Breast epithelium (tissue), 4 donors: ENCODE results near the gene USP15. TPM values are rescaled to one million over a fixed set of nuclear protein-coding genes. Genes with fewer than 3 reads are reported as not detected.

ENCODE experiments used
- DNase-seq, 2 donors: peaks; one replicate each; pipeline ENCODE4 v3.0.0-alpha.2; 2019; ENCODE audit warnings: low spot score in 2 of 2
- H3K27ac ChIP-seq, 2 donors: fragments of 200-600 bp; sonication (generic) in 1 of 2; one replicate each; pipeline ENCODE4 v1.5.1; 2016 to 2019; ENCODE audit warnings: mild to moderate bottlenecking in 1 of 2
- H3K27me3 ChIP-seq, 2 donors: fragments of 200-600 bp; sonication (generic) in 1 of 2; one replicate each; pipeline versions ENCODE4 v1.5.1 to v1.6.0; 2017 to 2019; ENCODE audit warnings: control low read depth in 1 of 2, mild to moderate bottlenecking in 1 of 2
- H3K36me3 ChIP-seq: fragments of 200-600 bp; one replicate; pipeline ENCODE4 v1.5.1; 2019
- H3K4me1 ChIP-seq, 2 donors: fragments of 200-600 bp; sonication (generic); one replicate each; pipeline ENCODE4 v1.5.1; 2016 to 2019; ENCODE audit warnings: control low read depth in 1 of 2
- H3K4me3 ChIP-seq, 3 donors: fragments of 200-600 bp; sonication (generic); 1 replicate in 2 of 3; 2 replicates in 1 of 3; pipeline ENCODE4 v1.5.1; 2016 to 2019; ENCODE audit warnings: mild to moderate bottlenecking in 3 of 3, moderate library complexity in 2 of 3
- H3K9me3 ChIP-seq, 2 donors: fragments of 200-600 bp; sonication (generic) in 1 of 2; one replicate each; pipeline ENCODE4 v1.5.1; 2016 to 2019; ENCODE audit warnings: control low read depth in 1 of 2
- POLR2A ChIP-seq: fragments of 450-650 bp; IDR thresholded peaks from one replicate; pipeline ENCODE4 v1.6.1; 2016; ENCODE audit warnings: antibody characterized with exemption, mild to moderate bottlenecking, moderate library complexity
- POLR2AphosphoS5 ChIP-seq, 3 donors: sonication (generic); formaldehyde crosslinking; IDR thresholded peaks; one replicate each; pipeline ENCODE4 v1.6.1; 2017; ENCODE audit warnings: antibody characterized with exemption in 3 of 3
- intact Hi-C: fragments of 100-400 bp; cut with DNase I; formaldehyde crosslinking; loops from one replicate; pipeline ENCODE4 v1.15.1; 2023; ENCODE audit warnings: low total_unique reads
- total RNA-seq, 3 donors: library from RNA; depleted of rRNA; stranded (reverse); fragments of >200 nt; gene quantifications; one replicate each; pipeline ENCODE4 v1.1.0, GENCODE V29; 2016
- TF ChIP-seq, protein P1 (sequence below), 3 donors: fragments of 450-650 bp; IDR thresholded peaks; one replicate each; pipeline ENCODE4 v1.5.1; 2016 to 2017; ENCODE audit warnings: antibody characterized with exemption in 3 of 3, mild to moderate bottlenecking in 3 of 3, moderate library complexity in 3 of 3

The USP15 gene
- total RNA-seq, 3 donors from 2014 or later = 65.9 to 234 (median 110) TPM

DNA sequence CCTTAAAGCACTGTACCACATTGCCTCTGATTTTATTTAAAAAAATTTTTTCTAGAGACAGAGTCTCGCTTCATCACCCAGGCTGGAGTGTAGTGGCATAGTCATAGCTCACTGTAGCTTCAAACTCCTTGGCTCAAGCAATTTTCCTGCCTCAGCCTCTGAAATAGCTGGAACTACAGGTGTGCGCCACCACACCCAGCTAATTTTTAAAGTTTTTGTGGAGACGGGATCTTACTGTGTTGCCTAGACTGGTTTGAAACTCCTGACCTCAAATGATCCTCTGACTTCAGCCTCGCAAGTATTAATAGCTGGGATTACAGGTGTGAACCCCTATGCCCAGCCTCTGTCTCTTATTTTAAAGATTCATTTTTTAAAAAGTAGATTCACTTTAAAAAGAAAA, 5.3 kb downstream of the USP15 start:
- Histone ChIP-seq H3K4me1 (no peaks in the 10 kb centered on the region), H3K9me3 (no peaks in the 10 kb centered on the region)

GRCh38 chr12:62267026-62267425, 6.8 kb downstream of the USP15 start:
- Histone ChIP-seq H3K27me3 (no peaks in the 10 kb centered on the region), H3K4me1 (no peaks in the 10 kb centered on the region), H3K4me3 (no peak overlapping the region), H3K36me3 (no peaks in the 10 kb centered on the region), H3K27ac (no peak overlapping the region), H3K9me3 (no peaks in the 10 kb centered on the region)
- TF ChIP-seq POLR2A (no peak), POLR2AphosphoS5 (IDR thresholded peaks at IDR 0.05) (no peak)
- TF ChIP-seq, protein P1, sequence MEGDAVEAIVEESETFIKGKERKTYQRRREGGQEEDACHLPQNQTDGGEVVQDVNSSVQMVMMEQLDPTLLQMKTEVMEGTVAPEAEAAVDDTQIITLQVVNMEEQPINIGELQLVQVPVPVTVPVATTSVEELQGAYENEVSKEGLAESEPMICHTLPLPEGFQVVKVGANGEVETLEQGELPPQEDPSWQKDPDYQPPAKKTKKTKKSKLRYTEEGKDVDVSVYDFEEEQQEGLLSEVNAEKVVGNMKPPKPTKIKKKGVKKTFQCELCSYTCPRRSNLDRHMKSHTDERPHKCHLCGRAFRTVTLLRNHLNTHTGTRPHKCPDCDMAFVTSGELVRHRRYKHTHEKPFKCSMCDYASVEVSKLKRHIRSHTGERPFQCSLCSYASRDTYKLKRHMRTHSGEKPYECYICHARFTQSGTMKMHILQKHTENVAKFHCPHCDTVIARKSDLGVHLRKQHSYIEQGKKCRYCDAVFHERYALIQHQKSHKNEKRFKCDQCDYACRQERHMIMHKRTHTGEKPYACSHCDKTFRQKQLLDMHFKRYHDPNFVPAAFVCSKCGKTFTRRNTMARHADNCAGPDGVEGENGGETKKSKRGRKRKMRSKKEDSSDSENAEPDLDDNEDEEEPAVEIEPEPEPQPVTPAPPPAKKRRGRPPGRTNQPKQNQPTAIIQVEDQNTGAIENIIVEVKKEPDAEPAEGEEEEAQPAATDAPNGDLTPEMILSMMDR (IDR thresholded peaks at IDR 0.05) = no peak
- intact Hi-C loops = no loop called here
- DNase-seq = no peak

More for the DNA sequence above, 5.3 kb downstream of the USP15 start:
- no peaks in the 10 kb centered on the region for H3K36me3 ChIP-seq
- no peak overlapping the region for H3K27ac ChIP-seq
- TF ChIP-seq POLR2AphosphoS5 (IDR thresholded peaks at IDR 0.05) (no peak), POLR2A (no peak)
- TF ChIP-seq, protein P1 (IDR thresholded peaks at IDR 0.05) = no peak
- intact Hi-C loops = no loop called here
- H3K27me3 ChIP-seq = no peaks in the 10 kb centered on the region
- no peak overlapping the region for H3K4me3 ChIP-seq
- no peak for DNase-seq

- Histone ChIP-seq H3K27ac (no peak overlapping the region), H3K4me1 (no peaks in the 10 kb centered on the region), H3K9me3 (no peaks in the 10 kb centered on the region), H3K4me3 (no peak overlapping the region), H3K36me3 (no peaks in the 10 kb centered on the region), H3K27me3 (no peaks in the 10 kb centered on the region)
- intact Hi-C loops = no loop called here
- no peak for DNase-seq
- TF ChIP-seq POLR2A = no peak
- TF ChIP-seq POLR2AphosphoS5 (IDR thresholded peaks at IDR 0.05) = no peak
- TF ChIP-seq, protein P1 (IDR thresholded peaks at IDR 0.05) = no peak
These were observed 7.3 kb downstream of the USP15 start for GRCh38 chr12:62267480-62267879.

- intact Hi-C loops = no loop called here
- no peaks in the 10 kb centered on the region for H3K27me3 ChIP-seq
- DNase-seq = no peak
- TF ChIP-seq POLR2AphosphoS5 (IDR thresholded peaks at IDR 0.05) (no peak), POLR2A (no peak)
- TF ChIP-seq, protein P1 (IDR thresholded peaks at IDR 0.05) = no peak
- no peaks in the 10 kb centered on the region for H3K36me3 ChIP-seq
- no peak overlapping the region for H3K4me3 ChIP-seq
- H3K9me3 ChIP-seq = no peaks in the 10 kb centered on the region
- H3K4me1 ChIP-seq = no peaks in the 10 kb centered on the region
- H3K27ac ChIP-seq = no peak overlapping the region
These were observed 8.8 kb downstream of the USP15 start for GRCh38 chr12:62268956-62269355.

DNA sequence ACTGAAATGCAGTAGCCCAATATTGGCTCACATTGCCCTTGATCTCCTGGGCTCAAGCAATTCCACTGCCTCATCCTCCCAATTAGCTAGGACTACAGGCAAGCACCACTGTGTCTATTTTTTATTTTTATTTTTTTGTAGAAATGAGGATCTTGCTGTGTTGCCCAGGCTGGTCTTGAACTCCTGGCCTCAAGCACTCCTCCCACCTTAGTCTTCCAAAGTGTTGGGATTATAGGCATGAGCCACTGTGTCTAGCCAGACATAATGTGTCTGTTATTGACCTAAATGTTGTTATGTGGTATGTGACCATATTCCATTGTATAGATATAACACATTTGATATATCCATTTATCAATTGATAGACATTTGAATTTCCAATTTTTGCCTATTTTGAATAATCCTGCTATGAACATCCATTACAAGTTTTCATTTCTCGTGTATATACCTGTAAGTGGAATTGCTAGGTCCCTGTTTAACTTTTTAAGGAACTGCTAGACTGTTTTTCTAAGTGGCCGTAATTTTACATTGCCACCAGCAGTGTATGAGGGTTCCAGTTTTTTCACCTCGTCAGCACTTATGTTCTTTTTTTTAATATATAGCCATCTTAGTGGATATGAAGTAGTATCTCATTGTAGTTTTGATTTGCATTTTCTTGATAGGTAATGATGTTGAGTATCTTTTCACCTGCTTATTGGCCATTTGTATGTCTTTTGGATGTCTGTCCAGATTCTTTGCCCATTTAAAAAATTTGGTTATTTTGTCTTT, 9.4 kb downstream of the USP15 start:
- Histone ChIP-seq H3K36me3 (no peaks in the 10 kb centered on the region), H3K27ac (no peak overlapping the region), H3K4me1 (no peaks in the 10 kb centered on the region), H3K9me3 (no peaks in the 10 kb centered on the region), H3K27me3 (no peaks in the 10 kb centered on the region), H3K4me3 (no peak overlapping the region)
- no peak for DNase-seq
- TF ChIP-seq, protein P1 (IDR thresholded peaks at IDR 0.05) = no peak
- TF ChIP-seq POLR2AphosphoS5 (IDR thresholded peaks at IDR 0.05) (no peak), POLR2A (no peak)
- intact Hi-C loops = no loop called here
